ENCODE results near the gene NTM. TPM values are rescaled to one million over a fixed set of nuclear protein-coding genes. Genes with fewer than 3 reads are reported as not detected.

Gene NTM
- total RNA-seq, 2 donors from 2014 or later, result 1.7 to 3.6 TPM

- no peaks in the 10 kb centered on the region for H3K27me3 ChIP-seq (ENCODE audit: control insufficient read depth, insufficient read depth, low read length, poor library complexity, severe bottlenecking)
- H3K36me3 ChIP-seq (ENCODE audit: control insufficient read depth, insufficient read depth, low read length), result no peaks in the 10 kb centered on the region
- H3K4me3 Mint-ChIP-seq, result no peak overlapping the region
- H3K9me3 Mint-ChIP-seq, result no peaks in the 10 kb centered on the region
- H3K4me1 Mint-ChIP-seq, result peaks cover 10% of the 10 kb centered on the region
- H3K4me3 ChIP-seq (ENCODE audit: low read length), result no peak overlapping the region
- H3K27ac ChIP-seq (ENCODE audit: low read depth, low read length), result peak overlapping the region; percentile 33
- H3K36me3 Mint-ChIP-seq (ENCODE audit: low read depth), result no peaks in the 10 kb centered on the region
- WGBS, 2 experiments (ENCODE audit: insufficient coverage in 1 of 2, insufficient read length in 1 of 2), result 12 to 34% methylated on average over 2 to 3 of the region's 4 CpGs
- H3K9me3 ChIP-seq (ENCODE audit: control insufficient read depth, low read length), result no peaks in the 10 kb centered on the region
- peak; percentile 60 for DNase-seq
- H3K9ac ChIP-seq (ENCODE audit: extremely low read depth, low read length, poor library complexity, severe bottlenecking), result no peak overlapping the region
- no peaks in the 10 kb centered on the region for H3K4me1 ChIP-seq (ENCODE audit: control insufficient read depth, insufficient read depth, low read length)
- TF ChIP-seq CTCF (conservative IDR thresholded peaks at IDR 0.05), result no peak
- H3K27ac Mint-ChIP-seq, result no peak overlapping the region
- no peaks in the 10 kb centered on the region for H3K27me3 Mint-ChIP-seq (ENCODE audit: insufficient read depth)
These were observed 638.5 kb downstream of the NTM start for GRCh38 chr11:132008872-132009271.

- Mint-ChIP-seq H3K9me3 (peaks cover 5% of the 10 kb centered on the region), H3K27me3 (ENCODE audit: insufficient read depth) (no peaks in the 10 kb centered on the region), H3K36me3 (ENCODE audit: low read depth) (no peaks in the 10 kb centered on the region), H3K4me1 (peaks cover 4% of the 10 kb centered on the region), H3K27ac (no peak overlapping the region), H3K4me3 (no peak overlapping the region)
- Histone ChIP-seq H3K9ac (ENCODE audit: extremely low read depth, low read length, poor library complexity, severe bottlenecking) (no peak overlapping the region), H3K36me3 (ENCODE audit: control insufficient read depth, insufficient read depth, low read length) (no peaks in the 10 kb centered on the region), H3K27ac (ENCODE audit: low read depth, low read length) (no peak overlapping the region), H3K4me3 (ENCODE audit: low read length) (no peak overlapping the region), H3K27me3 (ENCODE audit: control insufficient read depth, insufficient read depth, low read length, poor library complexity, severe bottlenecking) (no peaks in the 10 kb centered on the region), H3K9me3 (ENCODE audit: control insufficient read depth, low read length) (no peaks in the 10 kb centered on the region), H3K4me1 (ENCODE audit: control insufficient read depth, insufficient read depth, low read length) (no peaks in the 10 kb centered on the region)
- TF ChIP-seq CTCF (conservative IDR thresholded peaks at IDR 0.05), result no peak
- 94% methylated on average over 1 of the region's 1 CpG; no CpG with 5 or more reads in 1 of the 2 experiments for WGBS, 2 experiments (ENCODE audit: insufficient coverage in 1 of 2, insufficient read length in 1 of 2)
- no peak for DNase-seq
These were observed 649.6 kb downstream of the NTM start for GRCh38 chr11:132020001-132020400.

- Histone ChIP-seq H3K4me3 (ENCODE audit: low read length) (no peak overlapping the region), H3K4me1 (ENCODE audit: control insufficient read depth, insufficient read depth, low read length) (no peaks in the 10 kb centered on the region), H3K27ac (ENCODE audit: low read depth, low read length) (no peak overlapping the region), H3K9me3 (ENCODE audit: control insufficient read depth, low read length) (no peaks in the 10 kb centered on the region), H3K36me3 (ENCODE audit: control insufficient read depth, insufficient read depth, low read length) (no peaks in the 10 kb centered on the region), H3K27me3 (ENCODE audit: control insufficient read depth, insufficient read depth, low read length, poor library complexity, severe bottlenecking) (no peaks in the 10 kb centered on the region), H3K9ac (ENCODE audit: extremely low read depth, low read length, poor library complexity, severe bottlenecking) (no peak overlapping the region)
- WGBS, 2 experiments (ENCODE audit: insufficient coverage in 1 of 2, insufficient read length in 1 of 2), result 95 to 97% methylated on average over 4 to 5 of the region's 5 CpGs
- TF ChIP-seq CTCF (conservative IDR thresholded peaks at IDR 0.05), result no peak
- H3K27me3 Mint-ChIP-seq (ENCODE audit: insufficient read depth), result no peaks in the 10 kb centered on the region
- peaks cover 15% of the 10 kb centered on the region for H3K4me1 Mint-ChIP-seq
- DNase-seq, result no peak
- peaks cover 5% of the 10 kb centered on the region for H3K9me3 Mint-ChIP-seq
- H3K4me3 Mint-ChIP-seq, result no peak overlapping the region
- no peaks in the 10 kb centered on the region for H3K36me3 Mint-ChIP-seq (ENCODE audit: low read depth)
- no peak overlapping the region for H3K27ac Mint-ChIP-seq
These were observed 651.9 kb downstream of the NTM start for GRCh38 chr11:132022285-132022684.
